Nephron (organoid): Measurements from ENCODE around the gene VPS11.

Experiments used
- H3K27ac Mint-ChIP-seq, 3 experiments: 2 replicates each; pipeline ENCODE4 v1.8.0; 2020; ENCODE audit warnings: mixed read lengths in 3 of 3, mild to moderate bottlenecking in 2 of 3, moderate library complexity in 1 of 3
- H3K27me3 Mint-ChIP-seq: 2 replicates; pipeline ENCODE4 v1.8.0; 2021; ENCODE audit warnings: low read depth, mild to moderate bottlenecking, moderate library complexity, mixed read lengths
- H3K36me3 Mint-ChIP-seq: 2 replicates; pipeline ENCODE4 v1.8.0; 2020; ENCODE audit warnings: low read depth, mixed read lengths
- H3K4me1 Mint-ChIP-seq: 2 replicates; pipeline ENCODE4 v1.8.0; 2020; ENCODE audit warnings: mixed read lengths
- H3K4me3 Mint-ChIP-seq, 3 experiments: 2 replicates each; pipeline ENCODE4 v1.8.0; 2020; ENCODE audit warnings: mild to moderate bottlenecking in 3 of 3, mixed read lengths in 3 of 3, moderate library complexity in 2 of 3
- H3K9me3 Mint-ChIP-seq: 2 replicates; pipeline ENCODE4 v1.8.0; 2020; ENCODE audit warnings: mixed read lengths
- CTCF ChIP-seq, 3 experiments: fragments of 200-600 bp; sonication (generic); IDR thresholded peaks; one replicate each; pipeline ENCODE4 v1.5.0; 2021; ENCODE audit warnings: antibody characterized with exemption in 3 of 3; ENCODE audit not compliant: unreplicated experiment in 3 of 3

Gene VPS11

GRCh38 chr11:119087747-119088241 lies 20.2 kb downstream of the VPS11 start:
- no peak overlapping the region for H3K27ac Mint-ChIP-seq
- no peaks in the 10 kb centered on the region for H3K9me3 Mint-ChIP-seq
- H3K4me1 Mint-ChIP-seq = peaks cover 36% of the 10 kb centered on the region
- peak overlapping the region in 2 of 3 experiments; percentile 19 to 57 for H3K4me3 Mint-ChIP-seq
- peaks cover 13% of the 10 kb centered on the region for H3K36me3 Mint-ChIP-seq
- TF ChIP-seq CTCF (IDR thresholded peaks at IDR 0.05; ENCODE audit: unreplicated experiment in 3 of 3) = no peak
- no peaks in the 10 kb centered on the region for H3K27me3 Mint-ChIP-seq

- Mint-ChIP-seq H3K36me3 (peaks cover 15% of the 10 kb centered on the region), H3K27me3 (no peaks in the 10 kb centered on the region), H3K4me3 (peak overlapping the region in 1 of 3 experiments; percentile 34), H3K4me1 (peaks cover 40% of the 10 kb centered on the region), H3K9me3 (no peaks in the 10 kb centered on the region), H3K27ac (peak overlapping the region in 1 of 3 experiments; percentile 40)
- TF ChIP-seq CTCF (IDR thresholded peaks at IDR 0.05; ENCODE audit: unreplicated experiment in 3 of 3) = no peak
Observed at GRCh38 chr11:119088406-119088805, 20.8 kb downstream of the VPS11 start.

GRCh38 chr11:119089319-119089718 lies 21.7 kb downstream of the VPS11 start:
- Mint-ChIP-seq H3K4me1 (peaks cover 46% of the 10 kb centered on the region), H3K36me3 (peaks cover 21% of the 10 kb centered on the region), H3K27me3 (no peaks in the 10 kb centered on the region), H3K27ac (peak overlapping the region in 1 of 3 experiments; percentile 41), H3K9me3 (no peaks in the 10 kb centered on the region), H3K4me3 (peak overlapping the region in 1 of 3 experiments; percentile 30)
- TF ChIP-seq CTCF (IDR thresholded peaks at IDR 0.05; ENCODE audit: unreplicated experiment in 3 of 3) = no peak

GRCh38 chr11:119091178-119091577 lies 23.6 kb downstream of the VPS11 start:
- peaks cover 21% of the 10 kb centered on the region for H3K36me3 Mint-ChIP-seq
- H3K4me1 Mint-ChIP-seq = peaks cover 41% of the 10 kb centered on the region
- H3K4me3 Mint-ChIP-seq = peak overlapping the region; percentile 57 to 64 (median 58)
- H3K9me3 Mint-ChIP-seq = no peaks in the 10 kb centered on the region
- H3K27ac Mint-ChIP-seq = peak overlapping the region in 2 of 3 experiments; percentile 38 to 67
- TF ChIP-seq CTCF (IDR thresholded peaks at IDR 0.05; ENCODE audit: unreplicated experiment in 3 of 3) = no peak
- H3K27me3 Mint-ChIP-seq = no peaks in the 10 kb centered on the region

- peaks cover 41% of the 10 kb centered on the region for H3K4me1 Mint-ChIP-seq
- no peak for TF ChIP-seq CTCF (IDR thresholded peaks at IDR 0.05; ENCODE audit: unreplicated experiment in 3 of 3)
- no peaks in the 10 kb centered on the region for H3K27me3 Mint-ChIP-seq
- H3K36me3 Mint-ChIP-seq = peaks cover 28% of the 10 kb centered on the region
- H3K9me3 Mint-ChIP-seq = no peaks in the 10 kb centered on the region
- peak overlapping the region; percentile 91 to 98 (median 97) for H3K4me3 Mint-ChIP-seq
- peak overlapping the region; percentile 45 to 67 (median 55) for H3K27ac Mint-ChIP-seq
Observed at GRCh38 chr11:119091966-119092879, 24.6 kb downstream of the VPS11 start.
